ENCODE data around the gene TSPAN31.

DNA sequence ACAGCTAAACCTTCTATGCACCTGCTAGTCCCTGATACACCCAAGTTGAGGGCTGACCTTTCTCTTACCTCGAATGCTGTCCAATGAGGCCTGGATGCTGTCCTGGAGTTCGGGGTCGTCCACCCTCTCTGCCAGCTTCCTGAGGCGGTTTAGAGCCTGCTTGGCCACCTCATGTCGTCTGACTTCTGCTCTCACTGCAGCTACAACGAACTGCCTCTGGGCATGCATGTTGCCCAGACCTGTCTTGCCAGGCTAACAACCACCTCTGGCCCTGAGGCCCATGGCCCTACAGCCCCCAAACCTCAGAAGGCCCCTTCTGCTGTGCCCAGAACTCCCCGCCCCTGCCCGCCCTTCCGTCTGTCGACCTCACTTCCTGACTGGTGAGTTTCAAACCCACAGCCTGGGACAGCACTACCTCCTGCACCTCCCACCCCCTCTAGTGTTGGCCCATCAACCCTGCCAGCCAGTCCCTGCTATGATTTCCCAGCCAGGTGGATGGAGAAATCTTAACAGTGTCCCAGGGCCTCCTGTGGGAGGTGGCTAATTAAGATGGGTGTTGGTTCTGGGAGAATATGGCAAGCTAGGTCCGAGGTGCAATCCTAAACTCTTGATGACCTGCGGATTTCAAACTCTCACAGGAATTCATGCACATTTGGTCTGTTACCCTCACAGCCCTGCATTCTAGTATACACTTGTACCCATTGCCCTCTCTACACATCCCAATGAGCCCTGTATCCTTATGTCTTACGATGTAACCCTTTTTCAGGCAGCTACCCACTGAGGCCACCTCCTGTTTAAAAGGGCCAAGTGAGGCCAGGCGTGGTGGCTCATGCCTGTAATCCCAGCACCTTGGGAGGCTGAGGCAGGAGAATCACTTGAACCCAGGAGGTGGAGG, 2.7 kb upstream of the TSPAN31 start:
- peak; percentile 85 for TF ChIP-seq CTCF (IDR thresholded peaks at IDR 0.05; ENCODE audit: borderline replicate concordance, extremely low read depth, low read length, poor library complexity, severe bottlenecking)
- TF ChIP-seq EZH2 (IDR thresholded peaks at IDR 0.05; ENCODE audit: borderline replicate concordance, low read depth, low read length, severe bottlenecking), result no peak

Measured in DND-41 (cell line).